ENCODE measurements around the gene PRM1. TPM values are rescaled to one million over a fixed set of nuclear protein-coding genes. Genes with fewer than 3 reads are reported as not detected.

The PRM1 gene
- total RNA-seq, 1 experiment from 2014 or later: not detected

- no peak for TF ChIP-seq CTCF (IDR thresholded peaks at IDR 0.05)
- TF ChIP-seq TCF7L2 (IDR thresholded peaks at IDR 0.05; ENCODE audit: low read depth, low read length): no peak
- TF ChIP-seq POLR2AphosphoS5 (IDR thresholded peaks at IDR 0.05; ENCODE audit: low read depth, low read length): no peak
- no peak for TF ChIP-seq SIN3A (IDR thresholded peaks at IDR 0.05; ENCODE audit: borderline replicate concordance, insufficient read depth, low read depth, low read length)
- no peak for TF ChIP-seq REST (IDR thresholded peaks at IDR 0.05; ENCODE audit: insufficient read depth in 1 of 2, low read depth in 2 of 2, low read length in 1 of 2)
- no peak for ATAC-seq
- Histone ChIP-seq H3K27ac (ENCODE audit: low read length) (no peak overlapping the region), H3K4me1 (ENCODE audit: control insufficient read depth, insufficient read depth, low read length) (peaks cover 20% of the 10 kb centered on the region), H3K9me3 (ENCODE audit: control insufficient read depth, insufficient read depth, low read depth, low read length) (no peaks in the 10 kb centered on the region), H3K27me3 (ENCODE audit: control insufficient read depth, insufficient read depth, low read length) (no peaks in the 10 kb centered on the region), H3K36me3 (ENCODE audit: control insufficient read depth, insufficient read depth, low read length) (no peaks in the 10 kb centered on the region), H3K4me3 (ENCODE audit: low read depth in 2 of 2, low read length in 2 of 2) (no peak overlapping the region)
- no TSS peak for BruUV-seq (replicated peaks)
- intact Hi-C loops (cut with micrococcal nuclease; ENCODE audit: unreplicated experiment): no loop called here
- ChIA-PET POLR2A (no interaction called here), CTCF (no interaction called here)
- no peak for DNase-seq (ENCODE audit: low read depth, low spot score)
- in situ Hi-C loops (cut with HindIII; ENCODE audit: low pct_unique_long_range_greater_than_20kb, low sequenced_read_pairs): no loop called here
Measured at GRCh38 chr16:11316331-11317015, 35.3 kb upstream of the PRM1 start.

- no peak overlapping the region for H3K4me3 ChIP-seq (ENCODE audit: low read depth in 2 of 2, low read length in 2 of 2)
- no peak overlapping the region for H3K27ac ChIP-seq (ENCODE audit: low read length)
- H3K27me3 ChIP-seq (ENCODE audit: control insufficient read depth, insufficient read depth, low read length): no peaks in the 10 kb centered on the region
- TF ChIP-seq CTCF (IDR thresholded peaks at IDR 0.05) (no peak), REST (IDR thresholded peaks at IDR 0.05; ENCODE audit: insufficient read depth in 1 of 2, low read depth in 2 of 2, low read length in 1 of 2) (no peak), TCF7L2 (IDR thresholded peaks at IDR 0.05; ENCODE audit: low read depth, low read length) (no peak), SIN3A (IDR thresholded peaks at IDR 0.05; ENCODE audit: borderline replicate concordance, insufficient read depth, low read depth, low read length) (no peak), POLR2AphosphoS5 (IDR thresholded peaks at IDR 0.05; ENCODE audit: low read depth, low read length) (no peak)
- no peak for DNase-seq (ENCODE audit: low read depth, low spot score)
- POLR2A ChIA-PET: no interaction called here
- BruUV-seq (replicated peaks): no TSS peak
- intact Hi-C loops (cut with micrococcal nuclease; ENCODE audit: unreplicated experiment): no loop called here
- in situ Hi-C loops (cut with HindIII; ENCODE audit: low pct_unique_long_range_greater_than_20kb, low sequenced_read_pairs): no loop called here
- peaks cover 20% of the 10 kb centered on the region for H3K4me1 ChIP-seq (ENCODE audit: control insufficient read depth, insufficient read depth, low read length)
- H3K36me3 ChIP-seq (ENCODE audit: control insufficient read depth, insufficient read depth, low read length): no peaks in the 10 kb centered on the region
- ATAC-seq: no peak
- no peaks in the 10 kb centered on the region for H3K9me3 ChIP-seq (ENCODE audit: control insufficient read depth, insufficient read depth, low read depth, low read length)
- CTCF ChIA-PET: no interaction called here
Measured at GRCh38 chr16:11315510-11315909, 34.4 kb upstream of the PRM1 start.

All from Panc1 (cell line).